Stromal cell of bone marrow (primary cell): ENCODE data around the gene SMIM32.

ENCODE experiments used
- DNase-seq: peaks from one replicate; pipeline ENCODE4 v3.0.0-alpha.2; 2012; ENCODE audit warnings: low read depth

SMIM32 gene

GRCh38 chr5:136207631-136208030 is 14.7 kb upstream of the SMIM32 start:
- no peak for DNase-seq

- DNase-seq, result no peak
Measured at GRCh38 chr5:136206361-136206760, 13.4 kb upstream of the SMIM32 start.

- no peak for DNase-seq
Measured at GRCh38 chr5:136205941-136206340, 13.0 kb upstream of the SMIM32 start.

- DNase-seq, result no peak
Measured at GRCh38 chr5:136205061-136205702, 12.2 kb upstream of the SMIM32 start.

- no peak for DNase-seq
Measured at GRCh38 chr5:136203303-136203922, 10.5 kb upstream of the SMIM32 start.

GRCh38 chr5:136202469-136203205 is 9.7 kb upstream of the SMIM32 start:
- DNase-seq, result no peak

GRCh38 chr5:136201870-136202269 is 8.9 kb upstream of the SMIM32 start:
- no peak for DNase-seq

- DNase-seq, result no peak
Measured at GRCh38 chr5:136200761-136201160, 7.8 kb upstream of the SMIM32 start.

- no peak for DNase-seq
Measured at GRCh38 chr5:136200130-136200529, 7.2 kb upstream of the SMIM32 start.

- no peak for DNase-seq
Measured at GRCh38 chr5:136199408-136199807, 6.4 kb upstream of the SMIM32 start.

- no peak for DNase-seq
Measured at GRCh38 chr5:136198453-136198852, 5.5 kb upstream of the SMIM32 start.

GRCh38 chr5:136197462-136198142 is 4.6 kb upstream of the SMIM32 start:
- no peak for DNase-seq

GRCh38 chr5:136195971-136196820 is 3.2 kb upstream of the SMIM32 start:
- DNase-seq, result peak; percentile 23

- no peak for DNase-seq
Measured at GRCh38 chr5:136194576-136194975, 1.6 kb upstream of the SMIM32 start.

- DNase-seq, result no peak
Measured at GRCh38 chr5:136193322-136193935, 467 bp upstream of the SMIM32 start.

GRCh38 chr5:136192015-136192525 is 892 bp downstream of the SMIM32 start:
- DNase-seq, result no peak

GRCh38 chr5:136191304-136192014 is 1.5 kb downstream of the SMIM32 start:
- no peak for DNase-seq

- no peak for DNase-seq
Measured at GRCh38 chr5:136190904-136191303, 2.1 kb downstream of the SMIM32 start.

- DNase-seq, result no peak
Measured at GRCh38 chr5:136190091-136190720, 2.8 kb downstream of the SMIM32 start.

GRCh38 chr5:136188859-136189258 is 4.1 kb downstream of the SMIM32 start:
- no peak for DNase-seq
